GM12878 (cell line): ENCODE measurements around the gene PPM1D. TPM values are rescaled to one million over a fixed set of nuclear protein-coding genes. Genes with fewer than 3 reads are reported as not detected.

Experiments
- ATAC-seq: fragments of 200-7000 bp; cut with Tn5 transposase; 3 replicates; pipeline ENCODE4 v1.9.1; 2020; ENCODE audit warnings: mild to moderate bottlenecking, moderate library complexity
- BruUV-seq: library from RNA; stranded (reverse); fragments of 400-500 nt; replicated peaks from 2 replicates; lab custom pipeline; 2021; lab: Mats Ljungman, UMichigan
- CTCF ChIA-PET: fragments of 300-600 bp; sonication (Branson Sonifier 250); formaldehyde crosslinking; extraction: SDS; loops from one replicate; lab custom pipeline; 2021; ENCODE audit warnings: inconsistent platforms; lab: Yijun Ruan, JAX
- POLR2A ChIA-PET: fragments of 350-600 bp; formaldehyde crosslinking; extraction: SDS; loops from one replicate; lab custom pipeline; 2021; ENCODE audit warnings: inconsistent platforms; lab: Charles Lee
- RAD21 ChIA-PET: fragments of 300-600 bp; sonication (Branson Sonifier 250); formaldehyde crosslinking; loops from one replicate; lab custom pipeline; 2023; ENCODE audit warnings: antibody characterized with exemption; ENCODE audit not compliant: unreplicated experiment; lab: Charles Lee
- SMC1A ChIA-PET: fragments of 300-600 bp; sonication (Branson Sonifier 250); formaldehyde crosslinking; loops from one replicate; lab custom pipeline; 2023; ENCODE audit not compliant: unreplicated experiment, uncharacterized antibody; lab: Charles Lee
- DNase-seq: peaks from one replicate; pipeline ENCODE4 v3.0.0-alpha.2; 2011; ENCODE audit warnings: low read depth, low spot score
- FAIRE-seq: peaks from 3 replicates; lab custom pipeline; 2011; peaks lifted over from hg19 to GRCh38; lab: Jason Lieb, UNC
- H2AFZ ChIP-seq: 2 replicates; pipeline ENCODE4 v1.6.0; 2011; ENCODE audit warnings: low read depth, low read length, control low read depth; ENCODE audit not compliant: control insufficient read depth
- H3K27ac ChIP-seq: 2 replicates; pipeline ENCODE4 v1.5.1; 2011; ENCODE audit warnings: control low read depth; ENCODE audit not compliant: control insufficient read depth, insufficient read depth
- H3K27me3 ChIP-seq, 2 experiments: replicated peaks in 1 of 2; 2 replicates each; pipeline versions ENCODE4 v1.6.0 to v1.6.1; 2011; ENCODE audit warnings: low read length in 1 of 2; ENCODE audit not compliant: control insufficient read depth in 2 of 2, insufficient read depth in 2 of 2
- H3K36me3 ChIP-seq, 2 experiments: 2 replicates each; pipeline ENCODE4 v1.5.1; 2011; ENCODE audit warnings: low read length in 1 of 2; ENCODE audit not compliant: control insufficient read depth in 2 of 2, insufficient read depth in 2 of 2
- H3K4me1 ChIP-seq: 2 replicates; pipeline ENCODE4 v1.6.1; 2011; ENCODE audit warnings: mild to moderate bottlenecking, low read length, moderate library complexity, mixed read lengths; ENCODE audit not compliant: control insufficient read depth, insufficient read depth
- H3K4me2 ChIP-seq: 2 replicates; pipeline ENCODE4 v1.6.0; 2011; ENCODE audit warnings: control low read depth; ENCODE audit not compliant: control insufficient read depth, insufficient read depth
- H3K4me3 ChIP-seq: fragments of 200-600 bp; sonication (generic); 2 replicates; pipeline ENCODE4 v1.5.1; 2016
- H3K79me2 ChIP-seq: 2 replicates; pipeline ENCODE4 v1.6.0; 2011; ENCODE audit warnings: low read length; ENCODE audit not compliant: control insufficient read depth, insufficient read depth
- H3K9ac ChIP-seq: 2 replicates; pipeline ENCODE4 v1.8.0; 2011; ENCODE audit warnings: low read length, control low read depth, mixed read lengths; ENCODE audit not compliant: control insufficient read depth, insufficient read depth
- H3K9me3 ChIP-seq: replicated peaks from 3 replicates; pipeline ENCODE4 v1.5.1; 2011; ENCODE audit warnings: mild to moderate bottlenecking, low read length; ENCODE audit not compliant: control insufficient read depth, insufficient read depth
- H4K20me1 ChIP-seq: 2 replicates; pipeline ENCODE4 v1.6.0; 2011; ENCODE audit not compliant: control insufficient read depth, insufficient read depth
- ATF2 ChIP-seq: IDR thresholded peaks from 2 replicates; pipeline ENCODE4 v1.6.1; 2012; ENCODE audit warnings: low read length, inconsistent platforms
- BACH1 ChIP-seq: fragments of 450-650 bp; IDR thresholded peaks from 2 replicates; pipeline ENCODE4 v1.6.1; 2017; ENCODE audit warnings: mild to moderate bottlenecking, borderline replicate concordance
- CBFB ChIP-seq: IDR thresholded peaks from 2 replicates; pipeline ENCODE4 v1.6.1; 2016; ENCODE audit warnings: antibody characterized with exemption, low read depth
- ETV6 ChIP-seq, 2 experiments: fragments of 450-650 bp in 1 of 2; IDR thresholded peaks in 1 of 2; conservative IDR thresholded peaks in 1 of 2; 2 replicates each; pipeline ENCODE4 v1.6.1; 2014; ENCODE audit warnings: antibody characterized with exemption in 1 of 2, borderline replicate concordance in 1 of 2, low read depth in 1 of 2, mild to moderate bottlenecking in 1 of 2, moderate library complexity in 1 of 2
- IKZF2 ChIP-seq, 2 experiments: fragments of 450-650 bp; IDR thresholded peaks; 2 replicates each; pipeline ENCODE4 v1.6.1; 2017; ENCODE audit warnings: mild to moderate bottlenecking in 2 of 2, moderate library complexity in 2 of 2
- MTA2 ChIP-seq: fragments of 450-650 bp; IDR thresholded peaks from 2 replicates; pipeline ENCODE4 v1.6.1; 2016; ENCODE audit warnings: low read depth, mild to moderate bottlenecking, moderate library complexity
- NFXL1 ChIP-seq: fragments of 450-650 bp; IDR thresholded peaks from 2 replicates; pipeline ENCODE4 v1.6.1; 2017; ENCODE audit warnings: antibody characterized with exemption, mild to moderate bottlenecking, borderline replicate concordance
- NRF1 ChIP-seq: conservative IDR thresholded peaks from 2 replicates; pipeline ENCODE4 v1.6.1; 2011; ENCODE audit warnings: mild to moderate bottlenecking, low read depth, low read length, improper control_type of control experiment
- PKNOX1 ChIP-seq: fragments of 450-650 bp; IDR thresholded peaks from 2 replicates; pipeline ENCODE4 v1.6.1; 2016; ENCODE audit warnings: mild to moderate bottlenecking
- POU2F2 ChIP-seq: IDR thresholded peaks from 3 replicates; pipeline ENCODE4 v1.6.1; 2011; ENCODE audit warnings: low read depth, mild to moderate bottlenecking, low read length, borderline replicate concordance
- WGBS: methylation state at CpG from one replicate; pipeline ENCODE4 v1.1.6; 2016; ENCODE audit warnings: low lambda C conversion rate; ENCODE audit not compliant: insufficient replicate concordance, insufficient coverage; ENCODE audit errors: missing lambda C conversion rate; 5-methylcytosine and 5-hydroxymethylcytosine counted together
- in situ Hi-C: fragments of 300-500 bp; cut with MboI; formaldehyde crosslinking; loops from 9 replicates; pipeline ENCODE4 v1.14.3; 2018; ENCODE audit warnings: mixed read lengths
- intact Hi-C: fragments of 100-400 bp; cut with micrococcal nuclease; formaldehyde crosslinking; loops from one replicate; pipeline ENCODE4 v1.14.2; 2022; ENCODE audit not compliant: unreplicated experiment
- polyA plus RNA-seq, 11 experiments: library from polyadenylated mRNA; depleted of rRNA in 4 of 11; unstranded in 6 of 11; stranded (reverse) in 5 of 11; fragments of >200 nt; fragmentation: Nextera tagmentation in 4 of 11; fragmentation: Illumina TruSeq in 1 of 11; extraction: Ambion mirVana in 4 of 11; extraction: Trizol in 1 of 11; gene quantifications; 1 replicate in 1 of 11; 2 replicates in 10 of 11; pipeline versions ENCODE4 v1.2.1 to v1.2.3, GENCODE V29; 2011 to 2016; ENCODE audit warnings: inconsistent platforms in 2 of 11, missing spikeins in 2 of 11, low read depth in 1 of 11
- total RNA-seq, 4 experiments: library from RNA; depleted of rRNA in 3 of 4; stranded (reverse); fragments of >200 nt in 3 of 4; fragmentation: Illumina TruSeq in 1 of 4; extraction: Trizol in 1 of 4; gene quantifications; 2 replicates each; pipeline versions ENCODE4 v1.2.1 to v1.2.3, GENCODE V29; 2013 to 2021

PPM1D gene
- total and polyA plus RNA-seq, 10 of the 15 experiments (the other 5 are each of a cell fraction or from before 2014, with no cell fraction given) = 1.9 to 20.8 (median 10.7) TPM

DNA sequence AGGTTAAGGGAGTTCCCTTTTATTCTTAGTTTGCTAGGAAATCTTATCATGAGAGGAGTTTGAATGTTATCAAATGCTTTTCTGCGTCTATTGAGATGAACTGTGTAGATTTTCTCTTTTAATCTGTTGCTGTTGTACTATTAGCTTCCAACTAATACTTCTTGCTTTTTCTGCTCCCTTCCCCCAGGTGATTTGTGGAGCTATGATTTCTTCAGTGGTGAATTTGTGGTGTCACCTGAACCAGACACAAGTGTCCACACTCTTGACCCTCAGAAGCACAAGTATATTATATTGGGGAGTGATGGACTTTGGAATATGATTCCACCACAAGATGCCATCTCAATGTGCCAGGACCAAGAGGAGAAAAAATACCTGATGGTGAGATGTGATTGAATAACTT is 47.7 kb downstream of the PPM1D start:
- WGBS = 92% methylated on average over 1 of the region's 1 CpG
- BruUV-seq = no TSS peak
- SMC1A ChIA-PET = no interaction called here
- H3K27ac ChIP-seq = no peak overlapping the region
- CTCF ChIA-PET = interaction anchor here (1.1 to 1.4 kb wide), 2 partner anchors 9 to 35 kb away, joined by 3 to 7 read pairs; no protein-coding TSS in a partner anchor
- H2AFZ ChIP-seq = no peak overlapping the region
- peaks cover 0 to 3% of the 10 kb centered on the region in 2 experiments; a peak in 2 of 4 replicates for H3K36me3 ChIP-seq
- H3K4me1 ChIP-seq = peaks cover 5% of the 10 kb centered on the region
- in situ Hi-C loops = loop anchor here (25.0 kb wide), 1 partner anchor 510 kb away; the partner anchor contains the start of gene CA4
- TF ChIP-seq BACH1 = no peak
- TF ChIP-seq ETV6 (conservative IDR thresholded peaks at IDR 0.05 in 1 of 2, IDR thresholded peaks at IDR 0.05 in 1 of 2; ENCODE audit: borderline replicate concordance in 1 of 2, low read depth in 1 of 2) = 0 out of 4 replicates have a peak, but pooled peaks of 1 of the 2 experiments have one; percentile 57
- TF ChIP-seq NFXL1 = peak; percentile 78; the same call in 1 of the 2 replicates
- TF ChIP-seq, all 136 proteins: peak for 2
- DNase-seq (no peak), ATAC-seq (no peak), FAIRE-seq (no peak)
- no peaks in the 10 kb centered on the region for H3K9me3 ChIP-seq
- H3K9ac ChIP-seq = no peak overlapping the region
- POLR2A ChIA-PET = interaction anchor here (0.6 kb wide), 1 partner anchor 124 kb away, joined by 3 read pairs; no protein-coding TSS in a partner anchor
- RAD21 ChIA-PET = no interaction called here
- no peak overlapping the region for H3K4me2 ChIP-seq
- no peaks in the 10 kb centered on the region for H4K20me1 ChIP-seq
- H3K79me2 ChIP-seq = peaks cover 3% of the 10 kb centered on the region
- H3K4me3 ChIP-seq = no peak overlapping the region
- intact Hi-C loops = no loop called here
- no peaks in the 10 kb centered on the region for H3K27me3 ChIP-seq

DNA sequence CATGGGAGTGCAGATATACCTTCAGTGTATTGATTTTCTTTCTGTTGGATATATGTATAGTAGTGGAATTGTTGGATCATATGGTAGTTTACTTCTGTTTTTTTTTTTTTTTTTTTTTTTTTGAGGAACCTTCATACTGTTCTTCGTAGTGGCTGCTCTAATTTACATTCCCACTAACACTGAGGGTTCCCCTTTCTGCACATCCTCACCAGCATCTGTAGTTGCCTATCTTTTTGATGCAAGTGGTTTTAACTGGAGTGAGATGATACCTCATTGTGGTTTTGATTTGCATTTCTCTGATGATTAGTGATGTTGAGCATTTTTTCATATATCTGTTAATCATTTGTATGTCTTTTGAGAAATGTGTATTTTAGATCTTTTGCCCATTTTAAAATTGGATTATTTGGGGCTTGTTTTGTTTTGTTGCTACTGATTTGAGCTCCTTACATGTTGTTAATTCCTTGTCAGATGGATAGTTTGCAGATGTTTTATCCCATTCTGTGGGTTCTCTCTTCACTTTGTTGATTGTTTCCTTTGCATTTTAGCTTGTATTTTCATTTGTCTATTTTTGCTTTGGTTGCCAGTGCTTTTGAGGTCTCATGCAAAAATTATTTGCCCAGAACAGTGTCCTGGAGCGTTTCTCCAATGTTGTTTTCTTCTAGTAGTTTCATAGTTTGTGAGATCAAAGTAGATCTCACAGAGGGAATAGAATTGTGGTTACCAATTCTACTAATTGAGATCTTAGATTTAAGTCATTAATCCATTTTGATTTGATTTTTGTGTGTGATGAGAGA is 52.7 kb downstream of the PPM1D start:
- H2AFZ ChIP-seq = no peak overlapping the region
- WGBS = 0% methylated on average over 2 of the region's 2 CpGs
- no TSS peak for BruUV-seq
- ChIA-PET SMC1A (interaction anchor here (1.0 to 1.7 kb wide), 2 partner anchors 9 to 15 kb away, joined by 3 to 5 read pairs; no protein-coding TSS in a partner anchor), POLR2A (interaction anchor here (0.7 kb wide), 1 partner anchor 24 kb away, joined by 3 read pairs; the partner anchor contains the start of gene BCAS3), RAD21 (no interaction called here), CTCF (interaction anchor here (0.6 to 1.2 kb wide), 5 partner anchors 12 to 994 kb away, joined by 3 to 6 read pairs (median 3); partner anchors contain the start of gene BCAS3)
- no peaks in the 10 kb centered on the region for H4K20me1 ChIP-seq
- FAIRE-seq = no peak
- H3K4me2 ChIP-seq = peak overlapping the region; percentile 22
- intact Hi-C loops (no loop called here), in situ Hi-C loops (no loop called here)
- no peak overlapping the region for H3K9ac ChIP-seq
- peak; percentile 99 for ATAC-seq
- peaks cover 3% of the 10 kb centered on the region in 2 experiments; a peak in 3 of 4 replicates for H3K36me3 ChIP-seq
- no peaks in the 10 kb centered on the region for H3K9me3 ChIP-seq
- DNase-seq = peak; percentile 52
- H3K4me3 ChIP-seq = no peak overlapping the region
- peak overlapping the region; percentile 18; the same call in 1 of the 2 replicates for H3K27ac ChIP-seq
- peaks cover 9% of the 10 kb centered on the region for H3K79me2 ChIP-seq
- H3K4me1 ChIP-seq = peaks cover 15% of the 10 kb centered on the region
- no peaks in the 10 kb centered on the region for H3K27me3 ChIP-seq
- peak; percentile 57; the same call in 1 of the 2 replicates for TF ChIP-seq CBFB
- TF ChIP-seq ETV6 (conservative IDR thresholded peaks at IDR 0.05 in 1 of 2, IDR thresholded peaks at IDR 0.05 in 1 of 2; ENCODE audit: borderline replicate concordance in 1 of 2, low read depth in 1 of 2) = 0 out of 4 replicates have a peak, but pooled peaks of 1 of the 2 experiments have one; percentile 66
- no peak for TF ChIP-seq NRF1
- TF ChIP-seq IKZF2 (IDR thresholded peaks at IDR 0.05) = peak; percentile 59 to 73; a peak in 3 of 4 replicates
- peak; percentile 77; the same call in 1 of the 2 replicates for TF ChIP-seq MTA2
- TF ChIP-seq POU2F2 = peak; percentile 76; the same call in 1 of the 3 replicates
- TF ChIP-seq PKNOX1 = 0 out of 2 replicates have a peak, but pooled peaks have one; percentile 9
- 0 out of 2 replicates have a peak, but pooled peaks have one; percentile 25 for TF ChIP-seq ATF2
